Measurements from ENCODE around the gene PTPN4. TPM values are rescaled to one million over a fixed set of nuclear protein-coding genes. Genes with fewer than 3 reads are reported as not detected.

Gene PTPN4
- total and polyA plus RNA-seq, 10 of the 15 experiments (the other 5 are each of a cell fraction or from before 2014, with no cell fraction given): 5.0 to 29.7 (median 23.7) TPM

GRCh38 chr2:119921825-119922224 lies 162.1 kb downstream of the PTPN4 start:
- in situ Hi-C loops (cut with MboI): no loop called here
- WGBS (ENCODE audit: insufficient coverage, insufficient replicate concordance, low lambda C conversion rate, missing lambda C conversion rate): 76% methylated on average over 1 of the region's 1 CpG
- TF ChIP-seq CHD4 (IDR thresholded peaks at IDR 0.05) (no peak), ZBTB11 (CRISPR knock-in tag; IDR thresholded peaks at IDR 0.05) (no peak), MYB (IDR thresholded peaks at IDR 0.05; ENCODE audit: borderline replicate concordance, low read depth, low read length) (no peak), ZNF274 (IDR thresholded peaks at IDR 0.05; ENCODE audit: insufficient read depth, insufficient read length) (no peak), EP300 (IDR thresholded peaks at IDR 0.05; ENCODE audit: borderline replicate concordance in 1 of 2, control insufficient read depth in 1 of 2, low read depth in 2 of 2, low read length in 2 of 2) (no peak), IKZF1 (conservative IDR thresholded peaks at IDR 0.05) (no peak), RUNX3 (IDR thresholded peaks at IDR 0.05; ENCODE audit: low read length) (no peak), NBN (IDR thresholded peaks at IDR 0.05) (no peak), RELB (IDR thresholded peaks at IDR 0.05; ENCODE audit: low read depth) (no peak), TCF12 (IDR thresholded peaks at IDR 0.05; ENCODE audit: low read depth, low read length) (no peak), TCF7 (IDR thresholded peaks at IDR 0.05; ENCODE audit: borderline replicate concordance) (no peak), NR2C2 (IDR thresholded peaks at IDR 0.05; ENCODE audit: borderline replicate concordance, control insufficient read depth, insufficient read length, low read depth) (no peak), SMARCA5 (IDR thresholded peaks at IDR 0.05) (no peak), YY1 (IDR thresholded peaks at IDR 0.05; ENCODE audit: low read depth, low read length) (no peak), ZNF24 (IDR thresholded peaks at IDR 0.05) (no peak)
- TF ChIP-seq, protein P1, sequence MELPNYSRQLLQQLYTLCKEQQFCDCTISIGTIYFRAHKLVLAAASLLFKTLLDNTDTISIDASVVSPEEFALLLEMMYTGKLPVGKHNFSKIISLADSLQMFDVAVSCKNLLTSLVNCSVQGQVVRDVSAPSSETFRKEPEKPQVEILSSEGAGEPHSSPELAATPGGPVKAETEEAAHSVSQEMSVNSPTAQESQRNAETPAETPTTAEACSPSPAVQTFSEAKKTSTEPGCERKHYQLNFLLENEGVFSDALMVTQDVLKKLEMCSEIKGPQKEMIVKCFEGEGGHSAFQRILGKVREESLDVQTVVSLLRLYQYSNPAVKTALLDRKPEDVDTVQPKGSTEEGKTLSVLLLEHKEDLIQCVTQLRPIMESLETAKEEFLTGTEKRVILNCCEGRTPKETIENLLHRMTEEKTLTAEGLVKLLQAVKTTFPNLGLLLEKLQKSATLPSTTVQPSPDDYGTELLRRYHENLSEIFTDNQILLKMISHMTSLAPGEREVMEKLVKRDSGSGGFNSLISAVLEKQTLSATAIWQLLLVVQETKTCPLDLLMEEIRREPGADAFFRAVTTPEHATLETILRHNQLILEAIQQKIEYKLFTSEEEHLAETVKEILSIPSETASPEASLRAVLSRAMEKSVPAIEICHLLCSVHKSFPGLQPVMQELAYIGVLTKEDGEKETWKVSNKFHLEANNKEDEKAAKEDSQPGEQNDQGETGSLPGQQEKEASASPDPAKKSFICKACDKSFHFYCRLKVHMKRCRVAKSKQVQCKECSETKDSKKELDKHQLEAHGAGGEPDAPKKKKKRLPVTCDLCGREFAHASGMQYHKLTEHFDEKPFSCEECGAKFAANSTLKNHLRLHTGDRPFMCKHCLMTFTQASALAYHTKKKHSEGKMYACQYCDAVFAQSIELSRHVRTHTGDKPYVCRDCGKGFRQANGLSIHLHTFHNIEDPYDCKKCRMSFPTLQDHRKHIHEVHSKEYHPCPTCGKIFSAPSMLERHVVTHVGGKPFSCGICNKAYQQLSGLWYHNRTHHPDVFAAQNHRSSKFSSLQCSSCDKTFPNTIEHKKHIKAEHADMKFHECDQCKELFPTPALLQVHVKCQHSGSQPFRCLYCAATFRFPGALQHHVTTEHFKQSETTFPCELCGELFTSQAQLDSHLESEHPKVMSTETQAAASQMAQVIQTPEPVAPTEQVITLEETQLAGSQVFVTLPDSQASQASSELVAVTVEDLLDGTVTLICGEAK (IDR thresholded peaks at IDR 0.05; ENCODE audit: borderline replicate concordance): no peak
- TF ChIP-seq, protein P2, sequence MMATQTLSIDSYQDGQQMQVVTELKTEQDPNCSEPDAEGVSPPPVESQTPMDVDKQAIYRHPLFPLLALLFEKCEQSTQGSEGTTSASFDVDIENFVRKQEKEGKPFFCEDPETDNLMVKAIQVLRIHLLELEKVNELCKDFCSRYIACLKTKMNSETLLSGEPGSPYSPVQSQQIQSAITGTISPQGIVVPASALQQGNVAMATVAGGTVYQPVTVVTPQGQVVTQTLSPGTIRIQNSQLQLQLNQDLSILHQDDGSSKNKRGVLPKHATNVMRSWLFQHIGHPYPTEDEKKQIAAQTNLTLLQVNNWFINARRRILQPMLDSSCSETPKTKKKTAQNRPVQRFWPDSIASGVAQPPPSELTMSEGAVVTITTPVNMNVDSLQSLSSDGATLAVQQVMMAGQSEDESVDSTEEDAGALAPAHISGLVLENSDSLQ (IDR thresholded peaks at IDR 0.05): no peak
- Histone ChIP-seq H3K4me3 (no peak overlapping the region), H3K27ac (ENCODE audit: control insufficient read depth, insufficient read depth) (no peak overlapping the region), H2AFZ (ENCODE audit: control insufficient read depth, low read depth, low read length) (no peak overlapping the region), H3K9me3 (replicated peaks; ENCODE audit: control insufficient read depth, insufficient read depth, low read length) (no peaks in the 10 kb centered on the region), H3K27me3 (replicated peaks in 1 of 2; ENCODE audit: control insufficient read depth in 2 of 2, insufficient read depth in 2 of 2, low read length in 1 of 2) (no peaks in the 10 kb centered on the region), H3K9ac (ENCODE audit: control insufficient read depth, insufficient read depth, low read length) (no peak overlapping the region), H3K4me1 (ENCODE audit: control insufficient read depth, insufficient read depth, low read length) (no peaks in the 10 kb centered on the region), H4K20me1 (ENCODE audit: control insufficient read depth, insufficient read depth) (no peaks in the 10 kb centered on the region), H3K36me3 (ENCODE audit: control insufficient read depth in 2 of 2, insufficient read depth in 2 of 2, low read length in 1 of 2) (no peaks in the 10 kb centered on the region), H3K79me2 (ENCODE audit: control insufficient read depth, insufficient read depth, low read length) (no peaks in the 10 kb centered on the region), H3K4me2 (ENCODE audit: control insufficient read depth, insufficient read depth) (no peak overlapping the region)
- BruUV-seq (replicated peaks): TSS peak; percentile 14
- ATAC-seq: no peak
- SMC1A ChIA-PET (ENCODE audit: uncharacterized antibody, unreplicated experiment): no interaction called here
- RAD21 ChIA-PET (ENCODE audit: unreplicated experiment): no interaction called here
- CTCF ChIA-PET: no interaction called here
- DNase-seq (ENCODE audit: low read depth, low spot score): no peak
- intact Hi-C loops (cut with micrococcal nuclease; ENCODE audit: unreplicated experiment): no loop called here
- POLR2A ChIA-PET: no interaction called here
- FAIRE-seq: no peak

Data from GM12878 (cell line).